Prostate gland (tissue), 2 donors: ENCODE results near the gene VAV2. TPM values are rescaled to one million over a fixed set of nuclear protein-coding genes. Genes with fewer than 3 reads are reported as not detected.

Source experiments
- DNase-seq: peaks from one replicate; pipeline ENCODE4 v3.0.0-alpha.2; 2019; ENCODE audit warnings: low spot score
- H3K27ac ChIP-seq, 2 donors: fragments of 200-600 bp; sonication (generic); 2 replicates each; pipeline ENCODE4 v1.5.1; 2017 to 2019
- H3K27me3 ChIP-seq: fragments of 200-600 bp; sonication (generic); replicated peaks from 2 replicates; pipeline ENCODE4 v1.5.1; 2019; ENCODE audit not compliant: insufficient read depth
- H3K36me3 ChIP-seq, 2 donors: fragments of 200-600 bp; sonication (generic); 1 replicate in 1 of 2; 2 replicates in 1 of 2; pipeline versions ENCODE4 v1.5.1 to v1.8.1; 2017 to 2019
- H3K4me1 ChIP-seq: fragments of 200-600 bp; sonication (generic); replicated peaks from 2 replicates; pipeline ENCODE4 v1.5.1; 2019
- H3K4me3 ChIP-seq, 2 donors: fragments of 200-600 bp; sonication (generic); 2 replicates each; pipeline ENCODE4 v1.5.1; 2017 to 2019
- H3K9me3 ChIP-seq: fragments of 200-600 bp; sonication (generic); 2 replicates; pipeline ENCODE4 v1.5.1; 2017
- POLR2A ChIP-seq: fragments of 450-650 bp; IDR thresholded peaks from one replicate; pipeline ENCODE4 v1.6.1; 2016; ENCODE audit warnings: antibody characterized with exemption, mild to moderate bottlenecking
- POLR2AphosphoS5 ChIP-seq: sonication (generic); formaldehyde crosslinking; IDR thresholded peaks from one replicate; pipeline ENCODE4 v1.6.1; 2017; ENCODE audit warnings: antibody characterized with exemption
- WGBS: methylation state at CpG from one replicate; pipeline ENCODE4 v1.1.5; 2018; 5-methylcytosine and 5-hydroxymethylcytosine counted together
- intact Hi-C: fragments of 100-400 bp; cut with DNase I; formaldehyde crosslinking; loops from one replicate; pipeline ENCODE4 v1.14.2; 2022
- total RNA-seq, 2 donors: library from RNA; depleted of rRNA; stranded (reverse); fragments of >200 nt; gene quantifications; one replicate each; pipeline ENCODE4 v1.1.0, GENCODE V29; 2016
- TF ChIP-seq, protein P1 (sequence below), 4 experiments: fragments of 200-600 bp in 2 of 4; fragments of 450-650 bp in 2 of 4; sonication (generic) in 2 of 4; IDR thresholded peaks; 1 replicate in 3 of 4; 2 replicates in 1 of 4; pipeline ENCODE4 v1.5.1; 2016 to 2019; ENCODE audit warnings: antibody characterized with exemption in 4 of 4, mild to moderate bottlenecking in 2 of 4, moderate library complexity in 2 of 4

The VAV2 gene
- total RNA-seq, 2 donors from 2014 or later = 13.5 to 19.5 TPM

- Histone ChIP-seq H3K27me3 (no peaks in the 10 kb centered on the region), H3K36me3 (no peaks in the 10 kb centered on the region), H3K27ac (no peak overlapping the region), H3K4me3 (no peak overlapping the region), H3K4me1 (no peaks in the 10 kb centered on the region), H3K9me3 (no peaks in the 10 kb centered on the region)
- TF ChIP-seq, protein P1, sequence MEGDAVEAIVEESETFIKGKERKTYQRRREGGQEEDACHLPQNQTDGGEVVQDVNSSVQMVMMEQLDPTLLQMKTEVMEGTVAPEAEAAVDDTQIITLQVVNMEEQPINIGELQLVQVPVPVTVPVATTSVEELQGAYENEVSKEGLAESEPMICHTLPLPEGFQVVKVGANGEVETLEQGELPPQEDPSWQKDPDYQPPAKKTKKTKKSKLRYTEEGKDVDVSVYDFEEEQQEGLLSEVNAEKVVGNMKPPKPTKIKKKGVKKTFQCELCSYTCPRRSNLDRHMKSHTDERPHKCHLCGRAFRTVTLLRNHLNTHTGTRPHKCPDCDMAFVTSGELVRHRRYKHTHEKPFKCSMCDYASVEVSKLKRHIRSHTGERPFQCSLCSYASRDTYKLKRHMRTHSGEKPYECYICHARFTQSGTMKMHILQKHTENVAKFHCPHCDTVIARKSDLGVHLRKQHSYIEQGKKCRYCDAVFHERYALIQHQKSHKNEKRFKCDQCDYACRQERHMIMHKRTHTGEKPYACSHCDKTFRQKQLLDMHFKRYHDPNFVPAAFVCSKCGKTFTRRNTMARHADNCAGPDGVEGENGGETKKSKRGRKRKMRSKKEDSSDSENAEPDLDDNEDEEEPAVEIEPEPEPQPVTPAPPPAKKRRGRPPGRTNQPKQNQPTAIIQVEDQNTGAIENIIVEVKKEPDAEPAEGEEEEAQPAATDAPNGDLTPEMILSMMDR (IDR thresholded peaks at IDR 0.05) = no peak
- TF ChIP-seq POLR2A (no peak), POLR2AphosphoS5 (no peak)
- intact Hi-C loops = no loop called here
- 97% methylated on average over 16 of the region's 16 CpGs for WGBS
- DNase-seq = no peak
These were observed 142.9 kb downstream of the VAV2 start for GRCh38 chr9:133849110-133849670.

GRCh38 chr9:133848471-133849109, 143.5 kb downstream of the VAV2 start:
- TF ChIP-seq POLR2AphosphoS5 (no peak), POLR2A (no peak)
- TF ChIP-seq, protein P1 (IDR thresholded peaks at IDR 0.05) = no peak
- WGBS = 93% methylated on average over 19 of the region's 19 CpGs
- no peak overlapping the region for H3K27ac ChIP-seq
- DNase-seq = no peak
- H3K4me3 ChIP-seq = no peak overlapping the region
- H3K36me3 ChIP-seq = no peaks in the 10 kb centered on the region
- no peaks in the 10 kb centered on the region for H3K9me3 ChIP-seq
- no peaks in the 10 kb centered on the region for H3K27me3 ChIP-seq
- H3K4me1 ChIP-seq = no peaks in the 10 kb centered on the region
- intact Hi-C loops = no loop called here

DNA sequence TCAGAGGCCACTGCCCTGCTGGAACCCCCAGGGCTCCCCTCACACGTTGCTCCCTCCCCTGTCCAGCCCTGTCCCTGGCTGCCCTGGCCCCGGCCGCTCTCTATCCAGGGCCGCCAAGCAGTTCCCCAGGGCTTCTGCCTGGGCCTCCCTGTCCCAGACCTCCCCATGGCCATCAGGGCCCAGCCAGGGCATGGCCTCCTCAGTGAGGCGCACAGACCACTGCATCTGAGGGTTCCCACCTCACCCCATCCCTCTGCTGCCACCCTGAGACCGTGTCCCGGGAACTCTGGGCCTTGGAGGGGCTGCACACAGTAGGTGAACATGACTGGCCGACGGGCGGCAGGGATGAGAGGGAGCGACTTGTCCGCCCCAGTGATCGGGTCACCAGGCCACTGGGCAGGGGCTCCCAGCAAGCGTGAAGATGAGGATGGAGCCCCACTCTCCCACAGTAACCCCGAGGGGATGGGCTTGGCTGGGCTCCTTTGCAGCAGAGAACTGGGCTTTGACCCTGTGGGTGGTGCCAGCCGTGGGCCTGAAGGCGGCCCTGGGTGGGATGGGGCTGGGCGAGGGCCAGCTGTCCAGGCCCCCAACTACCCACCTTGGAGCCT, 145.5 kb downstream of the VAV2 start:
- no peaks in the 10 kb centered on the region for H3K4me1 ChIP-seq
- TF ChIP-seq POLR2AphosphoS5 (no peak), POLR2A (no peak)
- TF ChIP-seq, protein P1 (IDR thresholded peaks at IDR 0.05) = no peak
- no peaks in the 10 kb centered on the region for H3K36me3 ChIP-seq
- no peak overlapping the region for H3K4me3 ChIP-seq
- 91% methylated on average over 18 of the region's 18 CpGs for WGBS
- DNase-seq = no peak
- no peak overlapping the region for H3K27ac ChIP-seq
- H3K27me3 ChIP-seq = no peaks in the 10 kb centered on the region
- H3K9me3 ChIP-seq = no peaks in the 10 kb centered on the region
- intact Hi-C loops = no loop called here

- no peak overlapping the region for H3K27ac ChIP-seq
- no peak overlapping the region for H3K4me3 ChIP-seq
- no peaks in the 10 kb centered on the region for H3K36me3 ChIP-seq
- TF ChIP-seq POLR2A (no peak), POLR2AphosphoS5 (no peak)
- TF ChIP-seq, protein P1 (IDR thresholded peaks at IDR 0.05) = no peak
- H3K27me3 ChIP-seq = no peaks in the 10 kb centered on the region
- WGBS = 61% methylated on average over 7 of the region's 7 CpGs
- no peaks in the 10 kb centered on the region for H3K9me3 ChIP-seq
- DNase-seq = no peak
- no peaks in the 10 kb centered on the region for H3K4me1 ChIP-seq
- intact Hi-C loops = no loop called here
These were observed 146.7 kb downstream of the VAV2 start for GRCh38 chr9:133845440-133845839.
